ENCODE measurements around the gene SSUH2. TPM values are rescaled to one million over a fixed set of nuclear protein-coding genes. Genes with fewer than 3 reads are reported as not detected.

The SSUH2 gene
- total and polyA plus RNA-seq, 4 donors: 0.17 to 2.1 (median 0.24) TPM

GRCh38 chr3:8618950-8619349 lies 25.6 kb downstream of the SSUH2 start:
- no peak for DNase-seq (ENCODE audit: low spot score)

More at GRCh38 chr3:8618950-8619349, 25.6 kb downstream of the SSUH2 start:
- Histone ChIP-seq H3K9ac (ENCODE audit: low read depth in 1 of 2, low read length in 2 of 2) (no peak overlapping the region), H3K27ac (ENCODE audit: low read depth in 1 of 2, low read length in 2 of 2) (no peak overlapping the region), H3K9me3 (ENCODE audit: control insufficient read depth in 4 of 4, low read length in 3 of 4) (no peaks in the 10 kb centered on the region), H3K27me3 (ENCODE audit: control insufficient read depth in 4 of 4, insufficient read depth in 4 of 4, low read length in 3 of 4) (no peaks in the 10 kb centered on the region), H3K4me1 (ENCODE audit: control insufficient read depth in 4 of 4, insufficient read depth in 4 of 4, low read length in 3 of 4) (no peaks in the 10 kb centered on the region), H3K36me3 (ENCODE audit: control insufficient read depth in 4 of 4, insufficient read depth in 3 of 4, low read depth in 1 of 4, low read length in 3 of 4) (no peaks in the 10 kb centered on the region), H3K4me3 (ENCODE audit: low read depth in 1 of 3, low read length in 3 of 3) (no peak overlapping the region)
- TF ChIP-seq ZBTB33 (IDR thresholded peaks at IDR 0.05) (no peak), FOXA2 (IDR thresholded peaks at IDR 0.05) (no peak), RAD21 (IDR thresholded peaks at IDR 0.05) (no peak), MAX (IDR thresholded peaks at IDR 0.05) (no peak), REST (IDR thresholded peaks at IDR 0.05) (no peak), FOXA1 (IDR thresholded peaks at IDR 0.05) (no peak), JUND (IDR thresholded peaks at IDR 0.05) (no peak), ATF3 (IDR thresholded peaks at IDR 0.05) (no peak), TAF1 (conservative IDR thresholded peaks at IDR 0.05) (no peak), SP1 (IDR thresholded peaks at IDR 0.05) (no peak), EGR1 (IDR thresholded peaks at IDR 0.05; ENCODE audit: low read depth in 2 of 2) (no peak), HNF4A (conservative IDR thresholded peaks at IDR 0.05) (no peak), CTCF (IDR thresholded peaks at IDR 0.05; ENCODE audit: low read depth, low read length, missing input control) (no peak), NR2F2 (IDR thresholded peaks at IDR 0.05) (no peak), RXRA (IDR thresholded peaks at IDR 0.05) (no peak)
- WGBS: 97% methylated on average over 4 of the region's 4 CpGs
